Activated B cell treated with CpG ODN at 0.5 μM for 24 hours (primary cell): ENCODE measurements around the gene MAFG. TPM values are rescaled to one million over a fixed set of nuclear protein-coding genes. Genes with fewer than 3 reads are reported as not detected.
A peak's percentile ranks its signal among the peaks of the same experiment; 100 is the strongest.

Experiments
- ATAC-seq: fragments of 200-7000 bp; cut with Tn5 transposase; one replicate; pipeline ENCODE4 v1.10.0; 2021; ENCODE audit warnings: low read depth, mild to moderate bottlenecking, moderate library complexity
- CTCF ChIA-PET: fragments of 350-600 bp; sonication (Branson Sonifier 250); formaldehyde crosslinking; loops from one replicate; lab custom pipeline; 2021; ENCODE audit warnings: antibody characterized with exemption; lab: Charles Lee
- POLR2A ChIA-PET: fragments of 350-600 bp; sonication (Branson Sonifier 250); formaldehyde crosslinking; loops from one replicate; lab custom pipeline; 2021; ENCODE audit warnings: antibody characterized with exemption; lab: Charles Lee
- DNase-seq: peaks from one replicate; pipeline ENCODE4 v3.0.0; 2022
- H3K27ac Mint-ChIP-seq: one replicate; pipeline ENCODE4 v1.8.0; 2020; ENCODE audit warnings: mixed read lengths
- H3K27me3 Mint-ChIP-seq: one replicate; pipeline ENCODE4 v1.8.0; 2021; ENCODE audit warnings: mixed read lengths
- H3K36me3 Mint-ChIP-seq: one replicate; pipeline ENCODE4 v1.8.0; 2021; ENCODE audit warnings: low read depth, mixed read lengths
- H3K4me1 Mint-ChIP-seq: one replicate; pipeline ENCODE4 v1.8.0; 2021; ENCODE audit warnings: mixed read lengths
- H3K4me3 Mint-ChIP-seq: one replicate; pipeline ENCODE4 v1.8.0; 2020; ENCODE audit warnings: mild to moderate bottlenecking, mixed read lengths
- H3K9me3 Mint-ChIP-seq: one replicate; pipeline ENCODE4 v1.8.0; 2020; ENCODE audit warnings: mixed read lengths
- intact Hi-C: fragments of 100-400 bp; cut with micrococcal nuclease; formaldehyde crosslinking; loops from one replicate; pipeline ENCODE4 v1.15.1; 2024
- total RNA-seq: library from RNA; stranded (reverse); gene quantifications from 2 replicates; pipeline ENCODE4 v1.2.3, GENCODE V29; 2022
- TF ChIP-seq, protein P1 (sequence below): fragments of 200-600 bp; IDR thresholded peaks from one replicate; pipeline ENCODE4 v1.8.0; 2022; ENCODE audit warnings: antibody characterized with exemption, mild to moderate bottlenecking

Gene MAFG
- total RNA-seq, 1 donor from 2014 or later = 30.7 TPM

- ATAC-seq (no peak), DNase-seq (no peak)
- Mint-ChIP-seq H3K9me3 (no peaks in the 10 kb centered on the region), H3K27ac (no peak overlapping the region), H3K36me3 (peaks cover 13% of the 10 kb centered on the region), H3K4me1 (peaks cover 22% of the 10 kb centered on the region), H3K4me3 (peak overlapping the region; percentile 52), H3K27me3 (peaks cover 8% of the 10 kb centered on the region)
- intact Hi-C loops = no loop called here
- TF ChIP-seq, protein P1, sequence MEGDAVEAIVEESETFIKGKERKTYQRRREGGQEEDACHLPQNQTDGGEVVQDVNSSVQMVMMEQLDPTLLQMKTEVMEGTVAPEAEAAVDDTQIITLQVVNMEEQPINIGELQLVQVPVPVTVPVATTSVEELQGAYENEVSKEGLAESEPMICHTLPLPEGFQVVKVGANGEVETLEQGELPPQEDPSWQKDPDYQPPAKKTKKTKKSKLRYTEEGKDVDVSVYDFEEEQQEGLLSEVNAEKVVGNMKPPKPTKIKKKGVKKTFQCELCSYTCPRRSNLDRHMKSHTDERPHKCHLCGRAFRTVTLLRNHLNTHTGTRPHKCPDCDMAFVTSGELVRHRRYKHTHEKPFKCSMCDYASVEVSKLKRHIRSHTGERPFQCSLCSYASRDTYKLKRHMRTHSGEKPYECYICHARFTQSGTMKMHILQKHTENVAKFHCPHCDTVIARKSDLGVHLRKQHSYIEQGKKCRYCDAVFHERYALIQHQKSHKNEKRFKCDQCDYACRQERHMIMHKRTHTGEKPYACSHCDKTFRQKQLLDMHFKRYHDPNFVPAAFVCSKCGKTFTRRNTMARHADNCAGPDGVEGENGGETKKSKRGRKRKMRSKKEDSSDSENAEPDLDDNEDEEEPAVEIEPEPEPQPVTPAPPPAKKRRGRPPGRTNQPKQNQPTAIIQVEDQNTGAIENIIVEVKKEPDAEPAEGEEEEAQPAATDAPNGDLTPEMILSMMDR = no peak
- POLR2A ChIA-PET = no interaction called here
- CTCF ChIA-PET = no interaction called here
Measured at GRCh38 chr17:81929253-81930141, 2.0 kb upstream of the MAFG start.

- intact Hi-C loops = loop anchor here (1.0 kb wide), 2 partner anchors 9 to 37 kb away; partner anchors contain the start of genes ALYREF, ANAPC11 and PYCR1
- TF ChIP-seq, protein P1 = no peak
- DNase-seq (no peak), ATAC-seq (no peak)
- no peak overlapping the region for H3K27ac Mint-ChIP-seq
- CTCF ChIA-PET = interaction anchor here (1.4 kb wide), 1 partner anchor 31 kb away, joined by 5 read pairs; no protein-coding TSS in a partner anchor
- H3K4me1 Mint-ChIP-seq = peaks cover 29% of the 10 kb centered on the region
- POLR2A ChIA-PET = interaction anchor here (1.5 to 3.5 kb wide), 4 partner anchors 12 to 67 kb away, joined by 3 to 28 read pairs (median 8); partner anchors contain the start of genes P4HB and SIRT7
- H3K27me3 Mint-ChIP-seq = peaks cover 7% of the 10 kb centered on the region
- peaks cover 8% of the 10 kb centered on the region for H3K36me3 Mint-ChIP-seq
- H3K9me3 Mint-ChIP-seq = no peaks in the 10 kb centered on the region
- peak overlapping the region; percentile 52 for H3K4me3 Mint-ChIP-seq
Measured at GRCh38 chr17:81928544-81929252, 1.2 kb upstream of the MAFG start.

GRCh38 chr17:81927152-81927652 is 333 bp downstream of the MAFG start:
- ChIA-PET POLR2A (interaction anchor here (0.8 to 3.5 kb wide), 23 partner anchors 10 to 524 kb away, joined by 3 to 28 read pairs (median 4); partner anchors contain the start of genes ANAPC11, ARL16, ASPSCR1 and CYBC1), CTCF (interaction anchor here (0.7 to 1.8 kb wide), 5 partner anchors 10 to 371 kb away, joined by 3 to 6 read pairs (median 4); partner anchors contain the start of gene SIRT7)
- no peaks in the 10 kb centered on the region for H3K9me3 Mint-ChIP-seq
- TF ChIP-seq, protein P1 = no peak
- H3K4me1 Mint-ChIP-seq = peaks cover 33% of the 10 kb centered on the region
- H3K4me3 Mint-ChIP-seq = no peak overlapping the region
- no peak overlapping the region for H3K27ac Mint-ChIP-seq
- DNase-seq (no peak), ATAC-seq (peak; percentile 18)
- peaks cover 10% of the 10 kb centered on the region for H3K36me3 Mint-ChIP-seq
- intact Hi-C loops = loop anchor here (1.0 to 2.0 kb wide), 3 partner anchors 50 to 66 kb away; partner anchors contain the start of genes ARHGDIA, ASPSCR1 and P4HB
- H3K27me3 Mint-ChIP-seq = peaks cover 7% of the 10 kb centered on the region

- no peaks in the 10 kb centered on the region for H3K9me3 Mint-ChIP-seq
- intact Hi-C loops = loop anchor here (1.0 to 2.0 kb wide), 5 partner anchors 8 to 66 kb away; partner anchors contain the start of genes ARHGDIA, ASPSCR1, P4HB and PCYT2
- DNase-seq (peak; percentile 71), ATAC-seq (peak; percentile 56)
- TF ChIP-seq, protein P1 = no peak
- POLR2A ChIA-PET = interaction anchor here (0.6 to 3.5 kb wide), 20 partner anchors 10 to 524 kb away, joined by 3 to 28 read pairs (median 4); partner anchors contain the start of genes ANAPC11, ARL16, CYBC1 and DCXR
- peaks cover 12% of the 10 kb centered on the region for H3K36me3 Mint-ChIP-seq
- CTCF ChIA-PET = interaction anchor here (0.9 to 1.8 kb wide), 3 partner anchors 9 to 33 kb away, joined by 3 to 6 read pairs (median 3); partner anchors contain the start of gene SIRT7
- H3K4me1 Mint-ChIP-seq = peaks cover 33% of the 10 kb centered on the region
- H3K27me3 Mint-ChIP-seq = peaks cover 7% of the 10 kb centered on the region
- H3K4me3 Mint-ChIP-seq = peak overlapping the region; percentile 88
- H3K27ac Mint-ChIP-seq = peak overlapping the region; percentile 85
Measured at GRCh38 chr17:81926451-81927151, 934 bp downstream of the MAFG start.
